Kidney (tissue), 14 donors: Measurements from ENCODE around the gene ADAMTS14. TPM values are rescaled to one million over a fixed set of nuclear protein-coding genes. Genes with fewer than 3 reads are reported as not detected.

ENCODE experiments used
- DNase-seq, 5 donors: peaks; one replicate each; pipeline ENCODE4 v3.0.0-alpha.2; 2013 to 2020
- FAIRE-seq: peaks from 2 replicates; lab custom pipeline; 2012; peaks lifted over from hg19 to GRCh38; lab: Jason Lieb, UNC
- H3K27ac ChIP-seq, 2 donors: one replicate each; pipeline ENCODE4 v1.7.0; 2013; ENCODE audit warnings: low read depth in 2 of 2, low read length in 2 of 2, inconsistent platforms in 1 of 2
- H3K27me3 ChIP-seq: one replicate; pipeline ENCODE4 v1.7.1; 2013; ENCODE audit warnings: low read length, inconsistent platforms; ENCODE audit not compliant: control insufficient read depth, insufficient read depth
- H3K36me3 ChIP-seq, 3 donors: one replicate each; pipeline versions ENCODE4 v1.7.0 to v1.7.1; 2013; ENCODE audit warnings: low read length in 3 of 3, control low read depth in 1 of 3, inconsistent platforms in 1 of 3; ENCODE audit not compliant: insufficient read depth in 3 of 3, control insufficient read depth in 2 of 3
- H3K4me1 ChIP-seq, 3 donors: one replicate each; pipeline versions ENCODE4 v1.7.0 to v1.7.1; 2013; ENCODE audit warnings: low read length in 3 of 3, inconsistent platforms in 1 of 3, low read depth in 1 of 3; ENCODE audit not compliant: control insufficient read depth in 2 of 3, insufficient read depth in 2 of 3
- H3K4me3 ChIP-seq, 3 donors: one replicate each; pipeline versions ENCODE4 v1.7.0 to v1.8.1; 2013; ENCODE audit warnings: low read length in 3 of 3, control low read depth in 1 of 3, inconsistent platforms in 1 of 3
- H3K9ac ChIP-seq, 3 donors: one replicate each; pipeline versions ENCODE4 v1.7.0 to v1.7.1; 2013; ENCODE audit warnings: low read length in 3 of 3, control low read depth in 1 of 3, inconsistent platforms in 1 of 3
- H3K9me3 ChIP-seq, 3 donors: one replicate each; pipeline versions ENCODE4 v1.7.0 to v1.7.1; 2013; ENCODE audit warnings: low read length in 3 of 3, control low read depth in 1 of 3, inconsistent platforms in 1 of 3; ENCODE audit not compliant: control insufficient read depth in 2 of 3, insufficient read depth in 1 of 3
- intact Hi-C: fragments of 100-400 bp; cut with DNase I; formaldehyde crosslinking; loops from one replicate; pipeline ENCODE4 v1.11.1; 2022
- polyA plus RNA-seq: library from polyadenylated mRNA; stranded (reverse); fragments of 350-450 nt; fragmentation: Illumina TruSeq; extraction: RNeasy Lipid Tissue Mini Kit (QIAGEN cat#74804); gene quantifications from one replicate; pipeline ENCODE4 v1.2.3, GENCODE V29; 2014; ENCODE audit warnings: low read depth, low replicate concordance; ENCODE audit not compliant: insufficient read depth
- total RNA-seq: library from RNA; stranded (reverse); fragmentation: NEBNext Ultra II Directional; extraction: Animal tissue kit (Norgen Biotek cat#: 25700); gene quantifications from one replicate; pipeline ENCODE4 v1.2.1, GENCODE V29; 2021
- TF ChIP-seq, protein P1 (sequence below): IDR thresholded peaks from 3 replicates; pipeline ENCODE4 v1.5.1; 2012; ENCODE audit warnings: mild to moderate bottlenecking, moderate library complexity, borderline replicate concordance; ENCODE audit not compliant: insufficient read depth; ENCODE audit errors: extremely low read depth
- donor health status: control.
- donor health status: control.
- donor health status: control.
- donor health status: control.
- donor health status: control.
- donor health status: DM: yes; HTN: yes; CAD: no.
- donor health status: Normal renal cell carcinoma (clear cell type).

Gene ADAMTS14
- total and polyA plus RNA-seq, 2 donors from 2014 or later = 0.47 TPM; not detected in 1

- FAIRE-seq = no peak
- Histone ChIP-seq H3K27ac (no peak overlapping the region), H3K4me1 (no peaks in the 10 kb centered on the region), H3K9ac (no peak overlapping the region), H3K4me3 (no peak overlapping the region), H3K27me3 (no peaks in the 10 kb centered on the region), H3K9me3 (no peaks in the 10 kb centered on the region), H3K36me3 (no peaks in the 10 kb centered on the region)
- intact Hi-C loops = no loop called here
- TF ChIP-seq, protein P1, sequence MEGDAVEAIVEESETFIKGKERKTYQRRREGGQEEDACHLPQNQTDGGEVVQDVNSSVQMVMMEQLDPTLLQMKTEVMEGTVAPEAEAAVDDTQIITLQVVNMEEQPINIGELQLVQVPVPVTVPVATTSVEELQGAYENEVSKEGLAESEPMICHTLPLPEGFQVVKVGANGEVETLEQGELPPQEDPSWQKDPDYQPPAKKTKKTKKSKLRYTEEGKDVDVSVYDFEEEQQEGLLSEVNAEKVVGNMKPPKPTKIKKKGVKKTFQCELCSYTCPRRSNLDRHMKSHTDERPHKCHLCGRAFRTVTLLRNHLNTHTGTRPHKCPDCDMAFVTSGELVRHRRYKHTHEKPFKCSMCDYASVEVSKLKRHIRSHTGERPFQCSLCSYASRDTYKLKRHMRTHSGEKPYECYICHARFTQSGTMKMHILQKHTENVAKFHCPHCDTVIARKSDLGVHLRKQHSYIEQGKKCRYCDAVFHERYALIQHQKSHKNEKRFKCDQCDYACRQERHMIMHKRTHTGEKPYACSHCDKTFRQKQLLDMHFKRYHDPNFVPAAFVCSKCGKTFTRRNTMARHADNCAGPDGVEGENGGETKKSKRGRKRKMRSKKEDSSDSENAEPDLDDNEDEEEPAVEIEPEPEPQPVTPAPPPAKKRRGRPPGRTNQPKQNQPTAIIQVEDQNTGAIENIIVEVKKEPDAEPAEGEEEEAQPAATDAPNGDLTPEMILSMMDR = no peak
- DNase-seq = no peak
Measured at GRCh38 chr10:70730955-70731354, 58.6 kb downstream of the ADAMTS14 start.

DNA sequence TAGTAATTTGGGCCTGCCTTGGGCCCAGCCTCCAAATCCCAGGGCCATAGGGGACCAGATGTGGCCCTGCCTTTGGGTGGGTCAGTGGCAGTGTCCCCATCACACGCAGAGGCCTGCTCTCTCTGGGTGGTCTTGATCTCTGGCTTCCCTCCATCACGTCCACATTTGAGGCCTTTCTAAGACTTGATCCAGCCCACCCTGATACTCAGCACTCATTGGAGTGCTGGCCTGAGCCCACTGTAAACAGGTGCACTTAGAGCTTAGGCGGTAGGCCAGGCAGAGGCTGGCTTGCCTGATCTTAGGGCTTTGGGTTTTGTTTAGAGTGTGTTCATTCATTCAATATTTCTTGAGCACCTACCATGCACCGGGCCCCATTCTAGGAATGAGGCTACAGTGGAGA, 60.3 kb downstream of the ADAMTS14 start:
- Histone ChIP-seq H3K4me1 (no peaks in the 10 kb centered on the region), H3K36me3 (no peaks in the 10 kb centered on the region), H3K27me3 (no peaks in the 10 kb centered on the region), H3K9me3 (no peaks in the 10 kb centered on the region), H3K4me3 (no peak overlapping the region), H3K9ac (no peak overlapping the region), H3K27ac (no peak overlapping the region)
- DNase-seq (no peak), FAIRE-seq (no peak)
- TF ChIP-seq, protein P1 = no peak
- intact Hi-C loops = no loop called here

DNA sequence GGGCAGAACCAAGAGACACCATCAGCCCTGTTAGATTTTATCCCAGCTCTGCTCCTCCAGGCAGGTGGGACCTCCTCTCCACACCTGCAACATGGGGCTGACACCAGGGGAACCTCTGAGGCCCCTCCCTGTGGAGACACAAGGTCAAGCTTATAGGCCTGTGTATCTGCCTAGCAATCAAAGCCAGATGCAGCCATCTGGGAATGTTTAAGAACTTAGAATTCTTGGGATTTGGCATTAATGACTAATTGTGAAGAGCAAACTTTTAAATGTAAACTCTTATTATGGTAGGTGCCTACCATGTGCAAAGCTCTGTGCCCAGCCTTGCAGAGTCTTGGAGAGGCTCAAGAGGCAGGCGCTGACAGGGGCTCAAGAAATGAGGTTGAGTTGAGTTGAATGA, 60.7 kb downstream of the ADAMTS14 start:
- FAIRE-seq = no peak
- no peak overlapping the region for H3K9ac ChIP-seq
- no peak overlapping the region for H3K4me3 ChIP-seq
- intact Hi-C loops = no loop called here
- no peak overlapping the region for H3K27ac ChIP-seq
- H3K9me3 ChIP-seq = no peaks in the 10 kb centered on the region
- peaks cover 0 to 5% (median under 1%) of the 10 kb centered on the region in 3 donors for H3K4me1 ChIP-seq
- no peaks in the 10 kb centered on the region for H3K27me3 ChIP-seq
- DNase-seq = no peak
- TF ChIP-seq, protein P1 = no peak
- no peaks in the 10 kb centered on the region for H3K36me3 ChIP-seq

DNA sequence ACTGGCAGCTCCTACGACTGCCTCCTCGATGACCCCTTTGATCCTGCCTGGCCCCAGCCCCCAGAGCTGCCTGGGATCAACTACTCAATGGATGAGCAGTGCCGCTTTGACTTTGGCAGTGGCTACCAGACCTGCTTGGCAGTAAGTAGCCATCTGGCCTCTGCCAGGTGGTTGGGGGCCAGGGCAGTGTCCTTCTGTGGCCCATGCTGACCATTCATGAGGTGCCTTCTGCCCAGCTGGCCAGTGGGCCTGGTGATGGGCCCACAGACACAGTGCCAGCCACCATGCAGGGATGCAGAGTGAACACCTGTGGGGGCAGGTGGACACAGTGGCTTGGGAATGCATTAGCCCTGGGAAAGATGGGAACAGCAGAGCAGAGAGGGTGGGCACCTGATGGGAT, 62.9 kb downstream of the ADAMTS14 start:
- Histone ChIP-seq H3K4me1 (peaks cover 0 to 9% (median 3%) of the 10 kb centered on the region in 3 donors), H3K4me3 (no peak overlapping the region), H3K27me3 (no peaks in the 10 kb centered on the region), H3K9ac (no peak overlapping the region), H3K36me3 (no peaks in the 10 kb centered on the region), H3K9me3 (no peaks in the 10 kb centered on the region), H3K27ac (no peak overlapping the region)
- DNase-seq (no peak), FAIRE-seq (no peak)
- intact Hi-C loops = no loop called here
- TF ChIP-seq, protein P1 = no peak
